ENCODE data around the gene KIAA0513.

DNA sequence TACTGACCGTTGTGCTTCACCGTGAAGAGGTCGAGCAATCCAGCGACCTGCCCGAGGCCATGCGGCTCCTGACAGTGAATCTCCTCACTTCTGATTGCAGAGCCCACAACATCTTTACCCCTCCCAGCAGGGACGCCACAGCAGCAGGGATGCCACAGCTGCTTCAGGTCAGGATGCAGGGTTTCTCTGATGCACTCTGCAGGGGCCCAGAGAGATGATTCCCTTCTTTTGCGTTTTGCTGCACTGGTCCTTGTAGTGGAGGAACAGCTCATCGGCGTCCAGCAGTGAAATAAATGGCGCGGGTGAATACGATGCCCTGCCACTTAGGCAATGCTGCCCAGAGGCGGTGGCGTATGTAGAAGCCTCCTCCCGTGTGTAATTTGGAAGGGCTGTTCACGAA lies 5.6 kb downstream of the KIAA0513 start:
- TF ChIP-seq, protein P1, sequence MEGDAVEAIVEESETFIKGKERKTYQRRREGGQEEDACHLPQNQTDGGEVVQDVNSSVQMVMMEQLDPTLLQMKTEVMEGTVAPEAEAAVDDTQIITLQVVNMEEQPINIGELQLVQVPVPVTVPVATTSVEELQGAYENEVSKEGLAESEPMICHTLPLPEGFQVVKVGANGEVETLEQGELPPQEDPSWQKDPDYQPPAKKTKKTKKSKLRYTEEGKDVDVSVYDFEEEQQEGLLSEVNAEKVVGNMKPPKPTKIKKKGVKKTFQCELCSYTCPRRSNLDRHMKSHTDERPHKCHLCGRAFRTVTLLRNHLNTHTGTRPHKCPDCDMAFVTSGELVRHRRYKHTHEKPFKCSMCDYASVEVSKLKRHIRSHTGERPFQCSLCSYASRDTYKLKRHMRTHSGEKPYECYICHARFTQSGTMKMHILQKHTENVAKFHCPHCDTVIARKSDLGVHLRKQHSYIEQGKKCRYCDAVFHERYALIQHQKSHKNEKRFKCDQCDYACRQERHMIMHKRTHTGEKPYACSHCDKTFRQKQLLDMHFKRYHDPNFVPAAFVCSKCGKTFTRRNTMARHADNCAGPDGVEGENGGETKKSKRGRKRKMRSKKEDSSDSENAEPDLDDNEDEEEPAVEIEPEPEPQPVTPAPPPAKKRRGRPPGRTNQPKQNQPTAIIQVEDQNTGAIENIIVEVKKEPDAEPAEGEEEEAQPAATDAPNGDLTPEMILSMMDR (IDR thresholded peaks at IDR 0.05 in 8 of 11, conservative IDR thresholded peaks at IDR 0.05 in 3 of 11) = no peak
- TF ChIP-seq POLR2A (IDR thresholded peaks at IDR 0.05) = no peak

All from spleen (tissue), 7 donors.